Spinal cord (tissue), 10 donors: ENCODE measurements around the gene BCKDK. TPM values are rescaled to one million over a fixed set of nuclear protein-coding genes. Genes with fewer than 3 reads are reported as not detected.
"Not testable (repeated sequence)": the region's sequence is repeated elsewhere in the genome, so short reads cannot be mapped to it uniquely, and the experiment has no call there.

Experiments used
- DNase-seq, 6 donors: peaks; one replicate each; pipeline versions ENCODE4 v3.0.0 to v3.0.0-alpha.2; 2013 to 2015; ENCODE audit warnings: low spot score in 6 of 6, low read depth in 4 of 6
- H3K27ac ChIP-seq: one replicate; pipeline ENCODE4 v1.5.1; 2013; ENCODE audit warnings: low read depth, low read length, control low read depth
- H3K27me3 ChIP-seq: one replicate; pipeline ENCODE4 v1.6.1; 2013; ENCODE audit warnings: low read length; ENCODE audit not compliant: control insufficient read depth, insufficient read depth
- H3K36me3 ChIP-seq: one replicate; pipeline ENCODE4 v1.6.1; 2013; ENCODE audit warnings: low read length; ENCODE audit not compliant: control insufficient read depth, insufficient read depth
- H3K4me1 ChIP-seq: one replicate; pipeline ENCODE4 v1.6.1; 2013; ENCODE audit warnings: low read length; ENCODE audit not compliant: control insufficient read depth, insufficient read depth
- H3K4me3 ChIP-seq: one replicate; pipeline ENCODE4 v1.5.1; 2013; ENCODE audit warnings: low read depth, low read length, control low read depth
- H3K9me3 ChIP-seq: one replicate; pipeline ENCODE4 v1.6.1; 2013; ENCODE audit warnings: low read length; ENCODE audit not compliant: control insufficient read depth, insufficient read depth
- WGBS: methylation state at CpG from one replicate; pipeline ENCODE4 v1.1.5; 2013; ENCODE audit warnings: missing lambda C conversion rate; ENCODE audit not compliant: insufficient coverage; 5-methylcytosine and 5-hydroxymethylcytosine counted together
- polyA plus RNA-seq, 2 donors: library from polyadenylated mRNA; unstranded; fragments of 120-200 nt; gene quantifications; one replicate each; pipeline ENCODE4 v1.2.1, GENCODE V29; 2013; ENCODE audit not compliant: insufficient read length in 2 of 2
- total RNA-seq, 2 donors: library from RNA; depleted of rRNA in 1 of 2; stranded (reverse); fragments of 120-200 nt in 1 of 2; fragments of >200 nt in 1 of 2; gene quantifications; one replicate each; pipeline versions ENCODE4 v1.2.3 to v1.2.4, GENCODE V29; 2013 to 2014
- donor health status: healthy.

The BCKDK gene
- total and polyA plus RNA-seq, 4 donors, result 13.5 to 49.7 (median 37.3) TPM

GRCh38 chr16:31092330-31092729, 15.9 kb upstream of the BCKDK start:
- no peak overlapping the region for H3K27ac ChIP-seq

GRCh38 chr16:31093132-31093703, 15.0 kb upstream of the BCKDK start:
- Histone ChIP-seq H3K27ac (peak overlapping the region; percentile 40), H3K4me1 (peaks cover 33% of the 10 kb centered on the region), H3K27me3 (no peaks in the 10 kb centered on the region), H3K9me3 (no peaks in the 10 kb centered on the region), H3K4me3 (peak overlapping the region; percentile 60), H3K36me3 (peaks cover 34% of the 10 kb centered on the region)
- DNase-seq, result peak in 2 of 6 donors; percentile 28 to 43
- 16% methylated on average over 4 of the region's 17 CpGs for WGBS

More at GRCh38 chr16:31092330-31092729, 15.9 kb upstream of the BCKDK start:
- no peak for DNase-seq
- Histone ChIP-seq H3K36me3 (peaks cover 42% of the 10 kb centered on the region), H3K4me3 (no peak overlapping the region), H3K4me1 (peaks cover 33% of the 10 kb centered on the region), H3K9me3 (no peaks in the 10 kb centered on the region), H3K27me3 (no peaks in the 10 kb centered on the region)
- WGBS, result 92% methylated on average over 5 of the region's 5 CpGs

GRCh38 chr16:31094088-31094423, 14.1 kb upstream of the BCKDK start:
- no peaks in the 10 kb centered on the region for H3K9me3 ChIP-seq
- under 1% methylated on average over 20 of the region's 20 CpGs for WGBS
- peaks cover 28% of the 10 kb centered on the region for H3K4me1 ChIP-seq
- H3K36me3 ChIP-seq, result peaks cover 25% of the 10 kb centered on the region
- peak overlapping the region; percentile 60 for H3K4me3 ChIP-seq
- H3K27ac ChIP-seq, result peak overlapping the region; percentile 83
- H3K27me3 ChIP-seq, result no peaks in the 10 kb centered on the region
- no peak for DNase-seq

DNA sequence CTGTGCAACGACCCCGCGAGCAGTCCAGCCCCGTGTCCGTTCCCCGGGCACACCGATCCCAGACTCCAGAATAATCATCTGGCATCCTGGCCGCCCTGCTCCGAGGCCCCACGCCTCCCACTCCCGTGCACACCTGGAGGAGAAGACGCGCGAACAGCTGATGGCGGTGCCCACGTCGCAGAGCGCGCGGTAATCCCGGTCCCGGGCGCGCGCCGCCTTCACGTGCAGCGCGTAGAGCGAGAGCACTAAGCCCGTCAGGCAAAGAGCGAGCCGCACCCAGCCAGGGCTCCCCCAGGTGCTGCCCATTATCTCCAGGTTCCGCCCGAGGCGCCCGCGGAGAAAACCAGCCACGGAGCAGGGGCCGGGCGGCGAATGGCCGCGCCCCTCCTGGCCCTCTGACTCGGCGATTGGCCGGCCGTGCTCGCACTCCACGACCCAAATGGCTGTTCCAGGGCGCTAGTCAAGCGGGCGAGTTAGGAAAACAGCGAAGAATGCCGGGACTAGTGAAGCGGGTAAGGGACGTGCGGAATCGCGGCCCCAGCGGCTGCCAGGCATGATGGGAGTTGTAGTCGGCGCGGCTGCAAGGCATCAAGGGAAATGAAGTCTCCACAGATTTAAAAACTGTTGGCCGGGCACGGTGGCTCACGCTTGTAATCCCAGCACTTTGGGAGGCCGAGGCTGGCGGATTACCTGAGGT, 13.6 kb upstream of the BCKDK start, which contains the start of gene VKORC1:
Gene VKORC1 (minus strand): TSS at position 374 of the 697 bp plus-strand sequence. CDS start 68 bp downstream, at position 306.
- Histone ChIP-seq H3K27me3 (no peaks in the 10 kb centered on the region), H3K4me1 (peaks cover 28% of the 10 kb centered on the region), H3K36me3 (peaks cover 20% of the 10 kb centered on the region), H3K4me3 (peak within 1 kb of the TSS; percentile 60), H3K9me3 (no peaks in the 10 kb centered on the region), H3K27ac (peak within 1 kb of the TSS; percentile 83)
- peak; percentile 80 to 98 (median 86) for DNase-seq
- WGBS, result 0% methylated on average over 67 of the region's 69 CpGs

- Histone ChIP-seq H3K36me3 (no peaks in the 10 kb centered on the region), H3K4me1 (peaks cover 3% of the 10 kb centered on the region), H3K27ac (no peak overlapping the region), H3K4me3 (no peak overlapping the region), H3K9me3 (no peaks in the 10 kb centered on the region), H3K27me3 (no peaks in the 10 kb centered on the region)
- 67% methylated on average over 4 of the region's 4 CpGs for WGBS
- no peak for DNase-seq
Measured at GRCh38 chr16:31099860-31100638, 8.1 kb upstream of the BCKDK start.

DNA sequence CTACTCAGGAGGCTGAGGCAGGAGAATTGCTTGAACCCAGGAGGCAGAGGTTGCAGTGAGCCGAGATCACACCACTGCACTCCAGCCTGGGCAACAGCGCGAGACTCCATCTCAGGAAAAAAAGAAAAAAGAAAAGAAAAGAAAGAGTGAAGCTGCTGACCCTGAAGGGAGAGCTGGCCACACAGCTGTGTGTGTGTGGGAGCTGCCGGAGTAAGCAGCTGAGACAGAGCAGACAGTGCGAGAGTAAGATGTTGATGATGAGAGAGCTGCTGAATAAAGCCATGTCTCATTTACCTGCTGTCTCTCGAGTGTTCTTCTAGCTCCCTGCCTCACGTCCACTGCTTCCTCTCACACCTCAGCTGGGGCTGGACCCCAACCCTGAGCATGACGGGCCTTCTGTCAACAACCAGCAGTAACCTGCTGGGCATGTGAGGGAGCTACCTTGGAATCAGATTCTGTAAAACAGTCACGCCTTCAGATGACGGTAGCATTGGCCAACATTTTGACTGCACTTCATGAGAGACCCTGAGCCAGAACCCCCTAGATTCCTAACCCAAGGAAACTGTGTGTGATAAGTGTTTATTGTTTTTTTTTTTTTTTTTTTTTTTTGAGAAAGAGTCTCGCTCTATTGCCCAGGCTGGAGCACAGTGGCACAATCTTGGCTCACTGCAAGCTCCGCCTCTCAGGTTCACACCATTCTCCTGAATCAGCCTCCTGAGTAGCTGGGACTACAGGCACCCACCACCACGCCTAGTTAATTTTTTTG, 7.1 kb upstream of the BCKDK start:
- not testable (repeated sequence) for H3K27ac ChIP-seq, H3K36me3 ChIP-seq, DNase-seq, H3K27me3 ChIP-seq, H3K4me3 ChIP-seq, H3K4me1 ChIP-seq, H3K9me3 ChIP-seq
- WGBS, result 87% methylated on average over 8 of the region's 13 CpGs

- H3K4me1 ChIP-seq, result peaks cover 25% of the 10 kb centered on the region
- no peaks in the 10 kb centered on the region for H3K9me3 ChIP-seq
- DNase-seq, result peak in 2 of 6 donors; percentile 43 to 69
- H3K27me3 ChIP-seq, result no peaks in the 10 kb centered on the region
- no peak overlapping the region for H3K4me3 ChIP-seq
- peaks cover 18% of the 10 kb centered on the region for H3K36me3 ChIP-seq
- 27% methylated on average over 27 of the region's 33 CpGs for WGBS
- H3K27ac ChIP-seq, result no peak overlapping the region
Measured at GRCh38 chr16:31105677-31106213, 2.4 kb upstream of the BCKDK start.

GRCh38 chr16:31106509-31107464, 1.4 kb upstream of the BCKDK start:
- Histone ChIP-seq H3K27ac (no peak overlapping the region), H3K9me3 (no peaks in the 10 kb centered on the region), H3K4me1 (peaks cover 25% of the 10 kb centered on the region), H3K27me3 (no peaks in the 10 kb centered on the region), H3K4me3 (no peak overlapping the region), H3K36me3 (peaks cover 28% of the 10 kb centered on the region)
- 83% methylated on average over 20 of the region's 28 CpGs for WGBS
- DNase-seq, result no peak
